ENCODE data around the gene SOST. TPM values are rescaled to one million over a fixed set of nuclear protein-coding genes. Genes with fewer than 3 reads are reported as not detected.

SOST gene
- total RNA-seq, 6 experiments from 2014 or later: not detected

- TF ChIP-seq CTCF (IDR thresholded peaks at IDR 0.05): no peak
- Mint-ChIP-seq H3K27me3 (ENCODE audit: insufficient read depth) (peaks cover 17% of the 10 kb centered on the region), H3K4me1 (ENCODE audit: low read depth) (peaks cover 28% of the 10 kb centered on the region), H3K4me3 (no peak overlapping the region), H3K9me3 (no peaks in the 10 kb centered on the region), H3K27ac (no peak overlapping the region), H3K36me3 (ENCODE audit: low read depth) (no peaks in the 10 kb centered on the region)
- no peak for DNase-seq
Observed at GRCh38 chr17:43745541-43745940, 13.1 kb downstream of the SOST start.

GRCh38 chr17:43741636-43742035 lies 17.0 kb downstream of the SOST start:
- Mint-ChIP-seq H3K36me3 (ENCODE audit: low read depth) (no peaks in the 10 kb centered on the region), H3K27me3 (ENCODE audit: insufficient read depth) (peaks cover 13% of the 10 kb centered on the region), H3K4me1 (ENCODE audit: low read depth) (peaks cover 35% of the 10 kb centered on the region), H3K27ac (no peak overlapping the region), H3K9me3 (no peaks in the 10 kb centered on the region), H3K4me3 (no peak overlapping the region)
- TF ChIP-seq CTCF (IDR thresholded peaks at IDR 0.05): no peak
- DNase-seq: no peak

- peaks cover 41% of the 10 kb centered on the region for H3K4me1 Mint-ChIP-seq (ENCODE audit: low read depth)
- no peak for TF ChIP-seq CTCF (IDR thresholded peaks at IDR 0.05)
- H3K9me3 Mint-ChIP-seq: no peaks in the 10 kb centered on the region
- H3K4me3 Mint-ChIP-seq: no peak overlapping the region
- H3K36me3 Mint-ChIP-seq (ENCODE audit: low read depth): no peaks in the 10 kb centered on the region
- peaks cover 7% of the 10 kb centered on the region for H3K27me3 Mint-ChIP-seq (ENCODE audit: insufficient read depth)
- no peak overlapping the region for H3K27ac Mint-ChIP-seq
- peak; percentile 39 for DNase-seq
Observed at GRCh38 chr17:43740541-43740940, 18.1 kb downstream of the SOST start.

GRCh38 chr17:43737722-43738121 lies 20.9 kb downstream of the SOST start:
- H3K27ac Mint-ChIP-seq: no peak overlapping the region
- no peak overlapping the region for H3K4me3 Mint-ChIP-seq
- DNase-seq: no peak
- H3K9me3 Mint-ChIP-seq: no peaks in the 10 kb centered on the region
- H3K36me3 Mint-ChIP-seq (ENCODE audit: low read depth): no peaks in the 10 kb centered on the region
- H3K4me1 Mint-ChIP-seq (ENCODE audit: low read depth): peaks cover 64% of the 10 kb centered on the region
- peaks cover 6% of the 10 kb centered on the region for H3K27me3 Mint-ChIP-seq (ENCODE audit: insufficient read depth)
- TF ChIP-seq CTCF (IDR thresholded peaks at IDR 0.05): no peak

GRCh38 chr17:43736389-43736788 lies 22.2 kb downstream of the SOST start:
- H3K27me3 Mint-ChIP-seq (ENCODE audit: insufficient read depth): peaks cover 6% of the 10 kb centered on the region
- no peak for TF ChIP-seq CTCF (IDR thresholded peaks at IDR 0.05)
- no peak for DNase-seq
- no peaks in the 10 kb centered on the region for H3K9me3 Mint-ChIP-seq
- no peak overlapping the region for H3K4me3 Mint-ChIP-seq
- no peaks in the 10 kb centered on the region for H3K36me3 Mint-ChIP-seq (ENCODE audit: low read depth)
- peaks cover 68% of the 10 kb centered on the region for H3K4me1 Mint-ChIP-seq (ENCODE audit: low read depth)
- no peak overlapping the region for H3K27ac Mint-ChIP-seq

- H3K4me1 Mint-ChIP-seq (ENCODE audit: low read depth): peaks cover 64% of the 10 kb centered on the region
- no peaks in the 10 kb centered on the region for H3K36me3 Mint-ChIP-seq (ENCODE audit: low read depth)
- peak; percentile 27 for DNase-seq
- no peaks in the 10 kb centered on the region for H3K9me3 Mint-ChIP-seq
- TF ChIP-seq CTCF (IDR thresholded peaks at IDR 0.05): no peak
- H3K27me3 Mint-ChIP-seq (ENCODE audit: insufficient read depth): peaks cover 6% of the 10 kb centered on the region
- no peak overlapping the region for H3K4me3 Mint-ChIP-seq
- 0 out of 2 replicates have a peak overlapping the region, but pooled peaks have one; percentile 69 for H3K27ac Mint-ChIP-seq
Observed at GRCh38 chr17:43734376-43734775, 24.2 kb downstream of the SOST start.
